Smooth muscle cell (in vitro differentiated cells): ENCODE results near the gene ADAMTS3. TPM values are rescaled to one million over a fixed set of nuclear protein-coding genes. Genes with fewer than 3 reads are reported as not detected.

Source experiments
- DNase-seq: peaks from one replicate; lab custom pipeline; 2025; ENCODE audit not compliant: unreplicated experiment; lab: John Stamatoyannopoulos, UW
- H2AFZ ChIP-seq: fragments of 200-600 bp; sonication (generic); 2 replicates; pipeline ENCODE4 v1.6.0; 2016; ENCODE audit warnings: antibody characterized with exemption, low read depth, mild to moderate bottlenecking
- H3F3A ChIP-seq: fragments of 200-600 bp; sonication (generic); 2 replicates; pipeline ENCODE4 v1.6.0; 2017; ENCODE audit warnings: antibody characterized with exemption, low read depth
- H3K27ac ChIP-seq: fragments of 200-600 bp; sonication (generic); 2 replicates; pipeline ENCODE4 v1.5.1; 2016; ENCODE audit warnings: low read depth, mild to moderate bottlenecking
- H3K27me3 ChIP-seq: fragments of 200-600 bp; sonication (generic); 2 replicates; pipeline ENCODE4 v1.6.1; 2016; ENCODE audit warnings: low read depth, mild to moderate bottlenecking
- H3K36me3 ChIP-seq: fragments of 200-600 bp; sonication (generic); 2 replicates; pipeline ENCODE4 v1.5.1; 2016; ENCODE audit warnings: low read depth
- H3K4me1 ChIP-seq: fragments of 200-600 bp; sonication (generic); 2 replicates; pipeline ENCODE4 v1.5.1; 2016; ENCODE audit warnings: low read depth
- H3K4me2 ChIP-seq: fragments of 200-600 bp; sonication (generic); 2 replicates; pipeline ENCODE4 v1.6.0; 2016; ENCODE audit warnings: mild to moderate bottlenecking
- H3K4me3 ChIP-seq: fragments of 200-600 bp; sonication (generic); 2 replicates; pipeline ENCODE4 v1.5.1; 2016; ENCODE audit warnings: mild to moderate bottlenecking
- H3K79me2 ChIP-seq: fragments of 200-600 bp; sonication (generic); 2 replicates; pipeline ENCODE4 v1.6.0; 2016; ENCODE audit warnings: low read depth, mild to moderate bottlenecking
- H3K9ac ChIP-seq: fragments of 200-600 bp; sonication (generic); 2 replicates; pipeline ENCODE4 v1.6.0; 2016; ENCODE audit warnings: low read depth
- H3K9me3 ChIP-seq: fragments of 200-600 bp; sonication (generic); replicated peaks from 2 replicates; pipeline ENCODE4 v1.5.1; 2016; ENCODE audit warnings: low read depth
- H4K20me1 ChIP-seq: fragments of 200-600 bp; sonication (generic); 2 replicates; pipeline ENCODE4 v1.6.0; 2016; ENCODE audit warnings: low read depth
- CTCF ChIP-seq: fragments of 200-600 bp; sonication (generic); IDR thresholded peaks from 2 replicates; pipeline ENCODE4 v1.5.1; 2017; ENCODE audit warnings: borderline replicate concordance, mild to moderate bottlenecking, antibody characterized with exemption; ENCODE audit not compliant: insufficient read depth, poor library complexity, severe bottlenecking
- WGBS: methylation state at CpG from one replicate; pipeline ENCODE4 v1.1.7; 2016; ENCODE audit warnings: low lambda C conversion rate; 5-methylcytosine and 5-hydroxymethylcytosine counted together
- polyA plus RNA-seq: library from polyadenylated mRNA; unstranded; fragments of >200 nt; fragmentation: Nextera tagmentation; extraction: Ambion mirVana; gene quantifications from 2 replicates; pipeline ENCODE4 v1.2.1, GENCODE V29; 2016
- total RNA-seq: library from RNA; depleted of rRNA; stranded (reverse); fragments of >200 nt; gene quantifications from 2 replicates; pipeline ENCODE4 v1.2.3, GENCODE V29; 2014

ADAMTS3 gene
- total and polyA plus RNA-seq, 2 experiments from 2014 or later = 0.15 to 2.2 TPM

DNA sequence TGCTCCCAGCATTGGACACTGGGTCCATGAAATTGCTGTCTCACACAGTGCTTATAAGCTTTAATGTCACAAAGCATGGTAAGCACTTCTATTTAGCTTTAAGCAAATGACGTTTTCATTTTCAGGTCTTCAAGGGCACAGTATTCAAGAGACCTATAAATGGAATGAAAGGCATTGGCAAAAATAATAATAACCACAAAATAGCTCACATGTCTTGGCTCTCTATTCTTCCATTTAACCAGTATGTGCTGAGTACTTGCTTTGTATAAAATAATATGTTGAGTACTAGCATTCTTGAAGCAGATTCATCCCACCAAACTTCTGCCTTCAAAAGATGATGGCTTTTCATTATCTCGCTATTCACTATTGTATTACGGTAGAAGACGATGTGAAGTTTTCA, 203.0 kb downstream of the ADAMTS3 start:
- Histone ChIP-seq H3K9me3 (no peaks in the 10 kb centered on the region), H3K4me2 (no peak overlapping the region), H4K20me1 (no peaks in the 10 kb centered on the region), H2AFZ (no peak overlapping the region), H3K36me3 (no peaks in the 10 kb centered on the region), H3K9ac (no peak overlapping the region), H3F3A (no peaks in the 10 kb centered on the region), H3K4me3 (no peak overlapping the region), H3K27me3 (no peaks in the 10 kb centered on the region), H3K27ac (no peak overlapping the region), H3K4me1 (no peaks in the 10 kb centered on the region), H3K79me2 (no peaks in the 10 kb centered on the region)
- DNase-seq = no peak
- 92% methylated on average over 4 of the region's 4 CpGs for WGBS
- TF ChIP-seq CTCF = no peak

GRCh38 chr4:72365016-72365415, 204.0 kb downstream of the ADAMTS3 start:
- WGBS = 29% methylated on average over 1 of the region's 1 CpG
- Histone ChIP-seq H3K4me3 (no peak overlapping the region), H3K27me3 (no peaks in the 10 kb centered on the region), H3K9ac (no peak overlapping the region), H3K36me3 (no peaks in the 10 kb centered on the region), H3F3A (no peaks in the 10 kb centered on the region), H4K20me1 (no peaks in the 10 kb centered on the region), H3K4me1 (no peaks in the 10 kb centered on the region), H3K9me3 (no peaks in the 10 kb centered on the region), H3K4me2 (no peak overlapping the region), H2AFZ (no peak overlapping the region), H3K27ac (no peak overlapping the region), H3K79me2 (no peaks in the 10 kb centered on the region)
- no peak for DNase-seq
- TF ChIP-seq CTCF = no peak

DNA sequence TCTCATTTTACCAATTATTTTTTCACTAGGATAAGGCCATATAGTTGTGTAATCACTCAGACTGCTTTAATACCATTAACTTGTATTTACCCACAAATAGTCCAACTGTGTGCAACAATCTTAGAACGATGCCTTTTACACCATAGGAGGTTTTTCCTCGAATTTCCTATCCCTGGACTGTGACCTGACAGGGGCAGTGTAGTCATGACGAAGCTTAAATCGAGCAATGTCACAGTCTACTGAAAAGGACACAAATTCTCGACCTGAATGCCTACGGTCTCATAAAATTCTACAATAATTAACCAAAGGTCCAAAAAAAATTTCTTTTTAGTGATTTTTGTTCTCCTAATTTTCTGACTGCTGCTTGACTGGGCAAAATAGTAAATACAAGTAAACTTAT, 208.9 kb downstream of the ADAMTS3 start:
- Histone ChIP-seq H3K36me3 (no peaks in the 10 kb centered on the region), H3K79me2 (no peaks in the 10 kb centered on the region), H3K4me2 (no peak overlapping the region), H3K27ac (no peak overlapping the region), H4K20me1 (no peaks in the 10 kb centered on the region), H3K9ac (no peak overlapping the region), H3F3A (no peaks in the 10 kb centered on the region), H3K4me3 (no peak overlapping the region), H3K27me3 (no peaks in the 10 kb centered on the region), H2AFZ (no peak overlapping the region), H3K4me1 (no peaks in the 10 kb centered on the region), H3K9me3 (no peaks in the 10 kb centered on the region)
- 93% methylated on average over 6 of the region's 6 CpGs for WGBS
- no peak for TF ChIP-seq CTCF
- DNase-seq = no peak

- Histone ChIP-seq H3K27me3 (no peaks in the 10 kb centered on the region), H3K9me3 (no peaks in the 10 kb centered on the region), H3K4me2 (no peak overlapping the region), H3F3A (no peaks in the 10 kb centered on the region), H3K9ac (no peak overlapping the region), H2AFZ (no peak overlapping the region), H4K20me1 (no peaks in the 10 kb centered on the region), H3K79me2 (no peaks in the 10 kb centered on the region), H3K27ac (no peak overlapping the region), H3K4me3 (no peak overlapping the region), H3K4me1 (no peaks in the 10 kb centered on the region), H3K36me3 (no peaks in the 10 kb centered on the region)
- 80% methylated on average over 2 of the region's 2 CpGs for WGBS
- no peak for DNase-seq
- TF ChIP-seq CTCF = no peak
Observed at GRCh38 chr4:72358483-72358882, 210.5 kb downstream of the ADAMTS3 start.
